ENCODE results near the gene ZNF512. TPM values are rescaled to one million over a fixed set of nuclear protein-coding genes. Genes with fewer than 3 reads are reported as not detected.
A peak's percentile ranks its signal among the peaks of the same experiment; 100 is the strongest.

The ZNF512 gene
- total and polyA plus RNA-seq, 9 of the 15 experiments (the other 6 are each of a cell fraction or from before 2014, with no cell fraction given): 24.7 to 101 (median 65.9) TPM

- no TSS peak for BruUV-seq (replicated peaks)
- H2AFZ ChIP-seq (ENCODE audit: low read depth, low read length): no peak overlapping the region
- no peak for DNase-seq (ENCODE audit: extremely low read depth in 1 of 4, low spot score in 3 of 4)
- ATAC-seq: no peak
- ChIA-PET CTCF (ENCODE audit: low intra/inter-chr PET ratio) (no interaction called here), POLR2A (interaction anchor here (0.9 kb wide), 1 partner anchor 8 kb away, joined by 4 read pairs; no protein-coding TSS in a partner anchor)
- H3K36me3 ChIP-seq (ENCODE audit: control insufficient read depth, insufficient read depth, low read length): no peaks in the 10 kb centered on the region
- intact Hi-C loops (cut with micrococcal nuclease) (no loop called here), in situ Hi-C loops (cut with MboI) (no loop called here)
- no peaks in the 10 kb centered on the region for H4K20me1 ChIP-seq (replicated peaks; ENCODE audit: control insufficient read depth, insufficient read depth, low read length)
- no peaks in the 10 kb centered on the region for H3K9me1 ChIP-seq (ENCODE audit: control insufficient read depth, insufficient read depth, low read length)
- H3K9me3 ChIP-seq (replicated peaks; ENCODE audit: control insufficient read depth, insufficient read depth, low read depth, low read length): no peaks in the 10 kb centered on the region
- H3K4me1 ChIP-seq (replicated peaks in 1 of 2; ENCODE audit: control insufficient read depth in 2 of 2, insufficient read depth in 2 of 2, low read length in 2 of 2): no peaks in the 10 kb centered on the region
- H3K9ac ChIP-seq (ENCODE audit: insufficient read depth in 1 of 2, low read depth in 2 of 2, low read length in 2 of 2): no peak overlapping the region
- WGBS (ENCODE audit: insufficient coverage, low coverage, missing lambda C conversion rate): 0% methylated on average over 1 of the region's 1 CpG
- H3K27me3 ChIP-seq (ENCODE audit: control insufficient read depth in 2 of 2, insufficient read depth in 2 of 2, low read length in 2 of 2): peaks cover 0 to 14% of the 10 kb centered on the region in 2 experiments; a peak in 3 of 5 replicates
- no peak overlapping the region for H3K27ac ChIP-seq (ENCODE audit: extremely low read depth, low read depth, low read length)
- no peak for FAIRE-seq
- H3K4me2 ChIP-seq (ENCODE audit: insufficient read depth, low read length): no peak overlapping the region
- no peaks in the 10 kb centered on the region for H3K79me2 ChIP-seq (ENCODE audit: control insufficient read depth, insufficient read depth, low read length)
- H3K4me3 ChIP-seq: no peak overlapping the region
- TF ChIP-seq, protein P1, sequence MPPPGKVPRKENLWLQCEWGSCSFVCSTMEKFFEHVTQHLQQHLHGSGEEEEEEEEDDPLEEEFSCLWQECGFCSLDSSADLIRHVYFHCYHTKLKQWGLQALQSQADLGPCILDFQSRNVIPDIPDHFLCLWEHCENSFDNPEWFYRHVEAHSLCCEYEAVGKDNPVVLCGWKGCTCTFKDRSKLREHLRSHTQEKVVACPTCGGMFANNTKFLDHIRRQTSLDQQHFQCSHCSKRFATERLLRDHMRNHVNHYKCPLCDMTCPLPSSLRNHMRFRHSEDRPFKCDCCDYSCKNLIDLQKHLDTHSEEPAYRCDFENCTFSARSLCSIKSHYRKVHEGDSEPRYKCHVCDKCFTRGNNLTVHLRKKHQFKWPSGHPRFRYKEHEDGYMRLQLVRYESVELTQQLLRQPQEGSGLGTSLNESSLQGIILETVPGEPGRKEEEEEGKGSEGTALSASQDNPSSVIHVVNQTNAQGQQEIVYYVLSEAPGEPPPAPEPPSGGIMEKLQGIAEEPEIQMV (tag; conservative IDR thresholded peaks at IDR 0.05; ENCODE audit: low read depth): peak; percentile 61; the same call in 1 of the 2 replicates
- TF ChIP-seq CXXC5 (CRISPR knock-in tag; IDR thresholded peaks at IDR 0.05) (no peak), CHD2 (IDR thresholded peaks at IDR 0.05; ENCODE audit: low read depth, low read length) (no peak), ZNF551 (CRISPR knock-in tag; IDR thresholded peaks at IDR 0.05) (no peak), ZNF277 (CRISPR knock-in tag; IDR thresholded peaks at IDR 0.05; ENCODE audit: borderline replicate concordance) (no peak), ZNF77 (CRISPR knock-in tag; IDR thresholded peaks at IDR 0.05) (no peak), DMBX1 (CRISPR knock-in tag; IDR thresholded peaks at IDR 0.05; ENCODE audit: borderline replicate concordance) (no peak), ZNF512 (tag; IDR thresholded peaks at IDR 0.05) (peak; percentile 33; the same call in 1 of the 2 replicates), CHCHD3 (CRISPR knock-in tag; IDR thresholded peaks at IDR 0.05) (no peak)
- TF ChIP-seq, protein P2, sequence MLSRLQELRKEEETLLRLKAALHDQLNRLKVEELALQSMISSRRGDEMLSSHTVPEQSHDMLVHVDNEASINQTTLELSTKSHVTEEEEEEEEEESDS (CRISPR knock-in tag; IDR thresholded peaks at IDR 0.05): no peak
Observed at GRCh38 chr2:27571681-27572080, 11.2 kb upstream of the ZNF512 start.

All from K562 (cell line).